Heart left ventricle (tissue), 16 donors: ENCODE results near the gene PLA2G4F. TPM values are rescaled to one million over a fixed set of nuclear protein-coding genes. Genes with fewer than 3 reads are reported as not detected.

Source experiments
- ATAC-seq, 4 donors: fragments of 200-7000 bp; cut with Tn5 transposase; one replicate each; pipeline ENCODE4 v1.9.1; 2020 to 2022; ENCODE audit warnings: moderate library complexity in 4 of 4, mild to moderate bottlenecking in 3 of 4, moderate number of reproducible peaks in 1 of 4
- DNase-seq, 5 donors: peaks; one replicate each; pipeline ENCODE4 v3.0.0-alpha.2; 2020
- H3K27ac ChIP-seq, 12 donors: fragments of 200-600 bp; sonication (generic) in 4 of 12; one replicate each; pipeline versions ENCODE4 v1.5.0 to v1.8.0; 2016 to 2022; ENCODE audit warnings: mild to moderate bottlenecking in 2 of 12
- H3K27me3 ChIP-seq, 9 donors: fragments of 200-600 bp; sonication (generic) in 2 of 9; one replicate each; pipeline versions ENCODE4 v1.5.1 to v1.8.0; 2016 to 2022; ENCODE audit warnings: mild to moderate bottlenecking in 3 of 9
- H3K36me3 ChIP-seq, 9 donors: fragments of 200-600 bp; sonication (generic) in 2 of 9; one replicate each; pipeline versions ENCODE4 v1.5.0 to v1.8.0; 2018 to 2022; ENCODE audit warnings: mild to moderate bottlenecking in 2 of 9
- H3K4me1 ChIP-seq, 12 donors: fragments of 200-600 bp; sonication (generic) in 4 of 12; one replicate each; pipeline versions ENCODE4 v1.5.0 to v1.8.0; 2016 to 2022; ENCODE audit warnings: mild to moderate bottlenecking in 3 of 12
- H3K4me3 ChIP-seq, 12 donors: fragments of 200-600 bp; sonication (generic) in 4 of 12; one replicate each; pipeline versions ENCODE4 v1.5.0 to v1.8.0; 2017 to 2022; ENCODE audit warnings: mild to moderate bottlenecking in 9 of 12, moderate library complexity in 4 of 12
- H3K9me3 ChIP-seq, 12 donors: fragments of 200-600 bp; sonication (generic) in 4 of 12; one replicate each; pipeline versions ENCODE4 v1.5.0 to v1.8.0; 2016 to 2022; ENCODE audit warnings: mild to moderate bottlenecking in 1 of 12
- POLR2A ChIP-seq, 2 donors: fragments of 450-650 bp; IDR thresholded peaks; one replicate each; pipeline ENCODE4 v1.6.1; 2017; ENCODE audit warnings: antibody characterized with exemption in 2 of 2, mild to moderate bottlenecking in 2 of 2, moderate library complexity in 2 of 2
- WGBS, 4 donors: extraction: QIAGEN DNeasy Blood & Tissue Kit in 2 of 4; methylation state at CpG; one replicate each; pipeline versions ENCODE4 v1.1.5 to v1.1.7; 2013 to 2018; 5-methylcytosine and 5-hydroxymethylcytosine counted together
- intact Hi-C, 10 donors: fragments of 100-400 bp; cut with DNase I; formaldehyde crosslinking; loops; one replicate each; pipeline versions ENCODE4 v1.11.1 to v1.14.2; 2022
- polyA plus RNA-seq, 2 donors: library from polyadenylated mRNA; stranded (reverse); fragments of 200-250 nt; gene quantifications; one replicate each; pipeline ENCODE4 v1.2.3, GENCODE V29; 2013
- total RNA-seq, 9 donors: library from RNA; depleted of rRNA in 2 of 9; stranded (reverse); fragments of >200 nt in 2 of 9; fragmentation: NEBNext Ultra II Directional in 3 of 9; extraction: Animal tissue kit (Norgen Biotek cat#: 25700) in 3 of 9; gene quantifications; one replicate each; pipeline versions ENCODE4 v1.1.0 to v1.2.4, GENCODE V29; 2016 to 2023
- TF ChIP-seq, protein P1 (sequence below), 12 donors: fragments of 200-600 bp; sonication (generic) in 4 of 12; IDR thresholded peaks; one replicate each; pipeline versions ENCODE4 v1.5.0 to v1.8.0; 2018 to 2022; ENCODE audit warnings: antibody characterized with exemption in 12 of 12, mild to moderate bottlenecking in 5 of 12
- donor health status: ischemic (EF 13 %, LVEDD 7.1; RV severe dilation, severe dysfunction).
- donor health status: healthy with polysubstance abuse.
- donor health status: DM: no; HTN: yes; CAD: no.
- donor health status: DM: no; HTN: no; CAD: no.
- donor health status: ischemic (EF 25% LVEDD 6.9; RV normal size, moderate dysfunction).
- donor health status: ischemic (EF 25% LVEDD 5.7; RV mildly dilated, moderate dysfunction).
- donor health status: healthy.
- donor health status: DM: yes; HTN: yes; CAD: no.
- donor health status: ischemic (EF 35%, LVEDD 5.7; RV mildly dilated, moderate dysfunction).
- donor health status: nonischemic (EF 11% LVEDD 7.7; RV severe dilation, severe dysfunction).
- donor health status: DM: yes; HTN: yes; CAD: no.
- donor health status: PGD.
- donor health status: ischemic (EF 29% LVEDD 5.4; RV normal size, mild dysfunction).
- donor health status: nonischemic (EF 23%, LVEDD 6.1; RV moderate dilation, normal function).

Gene PLA2G4F
- total and polyA plus RNA-seq, 11 donors = 0.09 to 9.0 (median 1.4) TPM

DNA sequence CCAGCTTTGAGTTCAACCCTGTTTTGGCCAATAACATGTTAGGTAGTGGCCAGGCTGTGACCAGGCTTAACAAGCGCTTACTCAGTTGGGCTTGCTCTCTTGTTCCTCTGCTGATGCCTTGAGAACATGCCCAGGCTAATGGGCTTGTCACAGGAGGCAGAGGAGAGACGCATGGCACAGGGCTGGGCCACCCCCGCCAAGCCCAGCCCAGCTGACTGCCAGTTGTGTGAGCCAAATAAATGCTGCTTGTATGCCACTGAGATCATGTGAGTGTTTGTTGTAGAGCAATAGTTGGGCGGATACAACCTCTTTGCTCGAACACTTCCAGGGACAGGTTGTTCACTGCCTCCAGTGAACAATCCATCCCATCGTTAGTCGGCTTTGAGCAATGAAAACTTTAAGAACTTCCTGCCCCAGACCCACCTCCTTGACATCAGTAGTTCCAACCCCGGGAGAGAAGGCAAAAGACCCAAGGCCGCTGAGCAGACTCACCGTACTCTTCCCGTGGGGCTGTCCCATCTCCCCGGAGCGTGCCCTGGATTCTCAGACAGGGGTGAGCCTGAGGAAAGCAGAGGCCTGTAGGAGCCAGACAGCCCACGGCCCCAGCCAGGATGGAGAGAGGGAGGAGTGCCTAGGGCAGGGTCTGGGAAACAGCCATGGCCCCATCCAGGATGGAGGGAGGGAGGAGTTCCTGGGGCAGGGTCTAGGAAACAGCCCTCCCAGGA, 4.1 kb downstream of the PLA2G4F start:
- peak; percentile 52 to 82 (median 72) for ATAC-seq
- WGBS, 4 donors = 68 to 85% (median 71%) methylated on average over 8 to 14 of the region's 14 CpGs
- DNase-seq = peak in 2 of 5 donors; percentile 44 to 74
- H3K27ac ChIP-seq = peak overlapping the region in 11 of 12 donors; percentile 14 to 71 (median 46)
- peaks cover 0 to 45% (median 15%) of the 10 kb centered on the region in 12 donors for H3K4me1 ChIP-seq
- no peaks in the 10 kb centered on the region for H3K36me3 ChIP-seq
- intact Hi-C loops = no loop called here
- no peaks in the 10 kb centered on the region for H3K27me3 ChIP-seq
- TF ChIP-seq POLR2A (IDR thresholded peaks at IDR 0.05) = no peak
- TF ChIP-seq, protein P1, sequence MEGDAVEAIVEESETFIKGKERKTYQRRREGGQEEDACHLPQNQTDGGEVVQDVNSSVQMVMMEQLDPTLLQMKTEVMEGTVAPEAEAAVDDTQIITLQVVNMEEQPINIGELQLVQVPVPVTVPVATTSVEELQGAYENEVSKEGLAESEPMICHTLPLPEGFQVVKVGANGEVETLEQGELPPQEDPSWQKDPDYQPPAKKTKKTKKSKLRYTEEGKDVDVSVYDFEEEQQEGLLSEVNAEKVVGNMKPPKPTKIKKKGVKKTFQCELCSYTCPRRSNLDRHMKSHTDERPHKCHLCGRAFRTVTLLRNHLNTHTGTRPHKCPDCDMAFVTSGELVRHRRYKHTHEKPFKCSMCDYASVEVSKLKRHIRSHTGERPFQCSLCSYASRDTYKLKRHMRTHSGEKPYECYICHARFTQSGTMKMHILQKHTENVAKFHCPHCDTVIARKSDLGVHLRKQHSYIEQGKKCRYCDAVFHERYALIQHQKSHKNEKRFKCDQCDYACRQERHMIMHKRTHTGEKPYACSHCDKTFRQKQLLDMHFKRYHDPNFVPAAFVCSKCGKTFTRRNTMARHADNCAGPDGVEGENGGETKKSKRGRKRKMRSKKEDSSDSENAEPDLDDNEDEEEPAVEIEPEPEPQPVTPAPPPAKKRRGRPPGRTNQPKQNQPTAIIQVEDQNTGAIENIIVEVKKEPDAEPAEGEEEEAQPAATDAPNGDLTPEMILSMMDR (IDR thresholded peaks at IDR 0.05) = no peak
- no peak overlapping the region for H3K4me3 ChIP-seq
- no peaks in the 10 kb centered on the region for H3K9me3 ChIP-seq

DNA sequence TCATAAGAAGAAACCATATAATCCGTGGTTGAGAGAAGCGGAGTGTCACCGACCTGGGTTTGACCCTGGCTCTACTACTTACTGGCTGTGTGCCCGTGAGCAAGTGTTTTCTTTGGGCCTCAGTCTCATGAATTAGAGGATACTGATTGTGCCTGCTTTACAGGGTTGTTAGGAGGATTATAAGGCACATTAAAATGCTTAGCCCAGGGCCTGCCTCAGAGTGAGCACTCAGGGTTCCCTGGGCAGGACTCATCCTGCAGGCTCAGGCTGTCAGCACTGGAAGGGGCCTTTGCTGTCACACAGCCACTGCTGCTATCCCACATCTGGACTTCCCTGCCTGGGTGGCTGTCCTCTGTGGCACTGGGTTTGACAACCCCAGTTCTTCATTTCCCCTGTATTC, 4.7 kb downstream of the PLA2G4F start:
- DNase-seq = no peak
- 42 to 71% (median 57%) methylated on average over 4 of the region's 4 CpGs for WGBS, 4 donors
- no peak overlapping the region for H3K4me3 ChIP-seq
- intact Hi-C loops = no loop called here
- no peaks in the 10 kb centered on the region for H3K36me3 ChIP-seq
- no peak for TF ChIP-seq POLR2A (IDR thresholded peaks at IDR 0.05)
- TF ChIP-seq, protein P1 (IDR thresholded peaks at IDR 0.05) = no peak
- H3K4me1 ChIP-seq = peaks cover 0 to 43% (median 15%) of the 10 kb centered on the region in 12 donors
- H3K9me3 ChIP-seq = no peaks in the 10 kb centered on the region
- peak overlapping the region in 9 of 12 donors; percentile 12 to 71 (median 46) for H3K27ac ChIP-seq
- ATAC-seq = peak in 1 of 4 donors; percentile 2
- no peaks in the 10 kb centered on the region for H3K27me3 ChIP-seq

- H3K27ac ChIP-seq = peak overlapping the region in 1 of 12 donors; percentile 69
- no peaks in the 10 kb centered on the region for H3K36me3 ChIP-seq
- intact Hi-C loops = no loop called here
- DNase-seq (no peak), ATAC-seq (no peak)
- H3K4me3 ChIP-seq = no peak overlapping the region
- TF ChIP-seq POLR2A (IDR thresholded peaks at IDR 0.05) = no peak
- WGBS, 4 donors = 75 to 88% (median 86%) methylated on average over 10 of the region's 10 CpGs
- no peaks in the 10 kb centered on the region for H3K9me3 ChIP-seq
- H3K27me3 ChIP-seq = no peaks in the 10 kb centered on the region
- peaks cover 0 to 37% (median 9%) of the 10 kb centered on the region in 12 donors for H3K4me1 ChIP-seq
Measured at GRCh38 chr15:42151141-42151561, 5.3 kb downstream of the PLA2G4F start.

DNA sequence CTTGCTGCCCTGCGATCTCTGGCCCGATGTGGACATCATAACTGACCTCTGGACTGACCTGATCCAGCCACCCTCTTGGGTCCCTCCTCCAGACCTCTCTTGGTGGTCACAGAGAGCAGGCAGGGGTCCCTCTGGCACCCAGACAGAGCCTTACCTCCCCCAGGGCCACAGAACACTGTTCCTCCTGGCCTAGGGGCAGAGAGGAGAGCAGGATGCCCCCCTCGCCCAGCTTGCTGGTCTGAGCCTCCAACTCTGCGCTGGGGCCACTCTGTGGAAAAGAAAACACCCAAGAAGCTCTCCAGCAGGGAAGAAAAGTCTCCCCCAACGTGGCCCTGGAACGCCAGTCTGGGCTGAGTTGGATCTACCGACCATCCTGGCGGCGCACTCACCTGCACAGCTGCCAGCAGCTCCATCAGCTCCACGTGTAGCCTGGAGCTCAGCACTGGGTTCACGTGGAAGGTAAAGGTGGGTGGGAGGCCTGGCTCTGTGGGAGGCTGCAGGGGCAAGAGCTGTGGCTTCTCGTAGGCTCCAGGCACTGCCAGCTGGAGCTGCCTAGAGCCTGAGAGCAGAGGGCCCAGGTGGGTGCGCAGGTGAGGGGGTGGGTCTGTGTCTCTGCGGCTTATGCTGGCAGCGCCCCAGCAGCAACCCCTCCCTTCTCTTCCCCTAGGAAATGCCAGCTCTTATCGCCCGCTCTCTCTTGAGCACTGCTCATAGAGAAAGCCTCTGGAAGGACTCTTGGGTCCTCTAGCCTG, 6.0 kb downstream of the PLA2G4F start:
- Histone ChIP-seq H3K36me3 (no peaks in the 10 kb centered on the region), H3K27me3 (no peaks in the 10 kb centered on the region), H3K4me1 (peaks cover 0 to 30% (median 9%) of the 10 kb centered on the region in 12 donors), H3K27ac (no peak overlapping the region), H3K9me3 (no peaks in the 10 kb centered on the region), H3K4me3 (no peak overlapping the region)
- intact Hi-C loops = no loop called here
- DNase-seq = no peak
- no peak for ATAC-seq
- TF ChIP-seq POLR2A (IDR thresholded peaks at IDR 0.05) = no peak
- TF ChIP-seq, protein P1 (IDR thresholded peaks at IDR 0.05) = no peak
- WGBS, 4 donors = 88 to 94% (median 92%) methylated on average over 14 to 17 of the region's 17 CpGs
